ENCODE measurements around the gene DDX60. TPM values are rescaled to one million over a fixed set of nuclear protein-coding genes. Genes with fewer than 3 reads are reported as not detected.

Gene DDX60
- total RNA-seq, 2 donors from 2014 or later: 9.1 to 19.2 TPM

- DNase-seq (ENCODE audit: low spot score): no peak
- intact Hi-C loops (cut with DNase I): no loop called here
- 81% methylated on average over 3 of the region's 3 CpGs for WGBS
- H3K4me1 ChIP-seq (replicated peaks): no peaks in the 10 kb centered on the region
- H3K27ac ChIP-seq: no peak overlapping the region
- no peaks in the 10 kb centered on the region for H3K27me3 ChIP-seq (replicated peaks; ENCODE audit: insufficient read depth)
- H3K36me3 ChIP-seq: peaks cover 0 to 3% of the 10 kb centered on the region in 2 donors
- no peak for TF ChIP-seq POLR2AphosphoS5 (IDR thresholded peaks at IDR 0.05)
- TF ChIP-seq, protein P1, sequence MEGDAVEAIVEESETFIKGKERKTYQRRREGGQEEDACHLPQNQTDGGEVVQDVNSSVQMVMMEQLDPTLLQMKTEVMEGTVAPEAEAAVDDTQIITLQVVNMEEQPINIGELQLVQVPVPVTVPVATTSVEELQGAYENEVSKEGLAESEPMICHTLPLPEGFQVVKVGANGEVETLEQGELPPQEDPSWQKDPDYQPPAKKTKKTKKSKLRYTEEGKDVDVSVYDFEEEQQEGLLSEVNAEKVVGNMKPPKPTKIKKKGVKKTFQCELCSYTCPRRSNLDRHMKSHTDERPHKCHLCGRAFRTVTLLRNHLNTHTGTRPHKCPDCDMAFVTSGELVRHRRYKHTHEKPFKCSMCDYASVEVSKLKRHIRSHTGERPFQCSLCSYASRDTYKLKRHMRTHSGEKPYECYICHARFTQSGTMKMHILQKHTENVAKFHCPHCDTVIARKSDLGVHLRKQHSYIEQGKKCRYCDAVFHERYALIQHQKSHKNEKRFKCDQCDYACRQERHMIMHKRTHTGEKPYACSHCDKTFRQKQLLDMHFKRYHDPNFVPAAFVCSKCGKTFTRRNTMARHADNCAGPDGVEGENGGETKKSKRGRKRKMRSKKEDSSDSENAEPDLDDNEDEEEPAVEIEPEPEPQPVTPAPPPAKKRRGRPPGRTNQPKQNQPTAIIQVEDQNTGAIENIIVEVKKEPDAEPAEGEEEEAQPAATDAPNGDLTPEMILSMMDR (IDR thresholded peaks at IDR 0.05): no peak
- TF ChIP-seq POLR2A (IDR thresholded peaks at IDR 0.05): no peak
- no peak overlapping the region for H3K4me3 ChIP-seq
- no peaks in the 10 kb centered on the region for H3K9me3 ChIP-seq
Measured at GRCh38 chr4:168248176-168248710, 70.3 kb downstream of the DDX60 start.

- intact Hi-C loops (cut with DNase I): no loop called here
- H3K4me1 ChIP-seq (replicated peaks): no peaks in the 10 kb centered on the region
- no peak for DNase-seq (ENCODE audit: low spot score)
- no peaks in the 10 kb centered on the region for H3K27me3 ChIP-seq (replicated peaks; ENCODE audit: insufficient read depth)
- 92% methylated on average over 5 of the region's 5 CpGs for WGBS
- TF ChIP-seq, protein P1 (IDR thresholded peaks at IDR 0.05): no peak
- TF ChIP-seq POLR2A (IDR thresholded peaks at IDR 0.05) (no peak), POLR2AphosphoS5 (IDR thresholded peaks at IDR 0.05) (no peak)
- peaks cover 0 to 3% of the 10 kb centered on the region in 2 donors for H3K36me3 ChIP-seq
- H3K4me3 ChIP-seq: no peak overlapping the region
- H3K27ac ChIP-seq: no peak overlapping the region
- no peaks in the 10 kb centered on the region for H3K9me3 ChIP-seq
Measured at GRCh38 chr4:168247603-168248002, 70.9 kb downstream of the DDX60 start.

DNA sequence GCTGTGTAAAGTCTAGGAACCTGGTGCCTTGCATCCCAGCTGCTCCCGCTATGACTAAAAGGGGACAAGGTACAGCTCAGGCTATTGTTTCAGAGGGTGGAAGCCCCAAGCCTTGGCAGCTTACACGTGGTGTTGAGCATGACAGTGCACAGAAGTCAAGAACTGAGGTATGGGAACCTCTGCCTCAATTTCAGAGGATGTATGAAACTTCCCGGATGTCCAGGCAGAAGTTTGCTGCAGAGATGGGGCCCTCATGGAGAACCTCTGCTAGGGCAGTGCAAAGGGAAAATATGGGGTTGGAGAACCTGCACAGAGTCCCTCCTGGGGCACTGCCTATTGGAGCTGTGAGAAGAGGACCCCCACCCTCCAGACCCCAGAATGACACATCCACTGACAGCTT is 76.6 kb downstream of the DDX60 start:
- TF ChIP-seq POLR2AphosphoS5 (IDR thresholded peaks at IDR 0.05) (no peak), POLR2A (IDR thresholded peaks at IDR 0.05) (no peak)
- TF ChIP-seq, protein P1 (IDR thresholded peaks at IDR 0.05): no peak
- intact Hi-C loops (cut with DNase I): no loop called here
- H3K36me3 ChIP-seq: no peaks in the 10 kb centered on the region

DNA sequence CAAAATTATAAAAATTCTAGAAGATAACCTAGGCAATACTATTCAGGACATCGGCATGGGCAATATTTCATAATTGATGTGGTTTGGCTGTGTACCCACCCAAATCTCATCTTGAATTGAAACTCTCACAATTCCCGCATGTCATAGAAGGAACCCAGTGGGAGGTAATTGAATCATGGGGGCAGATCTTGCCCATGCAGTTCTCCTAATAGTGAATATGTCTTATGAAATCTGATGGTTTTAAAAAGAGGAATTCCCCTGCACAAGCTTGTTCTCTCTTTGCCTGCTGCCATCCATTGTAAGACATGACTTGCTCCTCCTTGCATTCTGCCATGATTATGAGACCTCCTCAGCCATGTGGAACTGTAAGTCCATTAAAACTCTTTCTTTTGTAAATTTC is 77.7 kb downstream of the DDX60 start:
- WGBS: 93% methylated on average over 2 of the region's 2 CpGs
- Histone ChIP-seq H3K36me3 (no peaks in the 10 kb centered on the region), H3K27ac (no peak overlapping the region), H3K4me3 (no peak overlapping the region), H3K27me3 (replicated peaks; ENCODE audit: insufficient read depth) (no peaks in the 10 kb centered on the region), H3K4me1 (replicated peaks) (no peaks in the 10 kb centered on the region), H3K9me3 (no peaks in the 10 kb centered on the region)
- DNase-seq (ENCODE audit: low spot score): no peak
- no peak for TF ChIP-seq POLR2A (IDR thresholded peaks at IDR 0.05)
- TF ChIP-seq, protein P1 (IDR thresholded peaks at IDR 0.05): no peak
- no peak for TF ChIP-seq POLR2AphosphoS5 (IDR thresholded peaks at IDR 0.05)
- intact Hi-C loops (cut with DNase I): no loop called here

More for the DNA sequence above, 76.6 kb downstream of the DDX60 start:
- Histone ChIP-seq H3K9me3 (no peaks in the 10 kb centered on the region), H3K27ac (no peak overlapping the region), H3K4me1 (replicated peaks) (no peaks in the 10 kb centered on the region), H3K4me3 (no peak overlapping the region), H3K27me3 (replicated peaks; ENCODE audit: insufficient read depth) (no peaks in the 10 kb centered on the region)
- WGBS: 91% methylated on average over 3 of the region's 3 CpGs
- DNase-seq (ENCODE audit: low spot score): no peak

DNA sequence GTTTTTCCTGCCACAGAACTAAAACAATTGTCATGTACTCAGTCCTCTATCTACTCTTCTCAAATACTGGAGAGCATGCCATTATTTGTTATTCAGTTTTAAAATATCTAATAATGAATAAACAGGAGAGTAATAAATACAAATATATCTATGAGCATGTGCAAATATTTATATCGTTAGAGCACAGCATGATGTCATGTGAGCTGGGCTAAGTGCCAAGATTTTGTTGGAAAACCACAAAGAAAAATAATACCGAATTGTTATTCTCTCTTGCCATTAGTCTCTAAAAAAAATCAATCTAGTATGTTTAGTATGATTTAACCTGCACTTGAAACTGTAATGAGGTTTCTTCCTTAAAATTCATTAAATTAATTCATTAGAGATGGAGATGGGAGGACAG is 97.3 kb downstream of the DDX60 start:
- Histone ChIP-seq H3K4me3 (no peak overlapping the region), H3K36me3 (no peaks in the 10 kb centered on the region), H3K4me1 (replicated peaks) (no peaks in the 10 kb centered on the region), H3K9me3 (no peaks in the 10 kb centered on the region), H3K27ac (no peak overlapping the region), H3K27me3 (replicated peaks; ENCODE audit: insufficient read depth) (no peaks in the 10 kb centered on the region)
- TF ChIP-seq POLR2A (IDR thresholded peaks at IDR 0.05) (no peak), POLR2AphosphoS5 (IDR thresholded peaks at IDR 0.05) (no peak)
- TF ChIP-seq, protein P1 (IDR thresholded peaks at IDR 0.05): no peak
- DNase-seq (ENCODE audit: low spot score): no peak
- 12% methylated on average over 2 of the region's 2 CpGs for WGBS
- intact Hi-C loops (cut with DNase I): no loop called here
